Natural killer cell (primary cell): ENCODE results near the gene ZPR1. TPM values are rescaled to one million over a fixed set of nuclear protein-coding genes. Genes with fewer than 3 reads are reported as not detected.

Source experiments
- ATAC-seq, 3 donors: fragments of 150-1000 bp in 2 of 3; fragments of 200-7000 bp in 1 of 3; cut with Tn5 transposase; 1 replicate in 1 of 3; 2 replicates in 2 of 3; pipeline ENCODE4 v1.10.0; 2021; ENCODE audit warnings: mild to moderate bottlenecking in 2 of 3, moderate library complexity in 2 of 3
- DNase-seq, 2 donors: peaks; one replicate each; pipeline versions ENCODE4 v3.0.0 to v3.0.0-alpha.2; 2013 to 2021; ENCODE audit warnings: mixed read lengths in 1 of 2
- H3K27ac ChIP-seq: one replicate; pipeline ENCODE4 v1.5.1; 2013; ENCODE audit warnings: mild to moderate bottlenecking, low read length
- H3K27me3 ChIP-seq: one replicate; pipeline ENCODE4 v1.6.1; 2013; ENCODE audit warnings: low read length; ENCODE audit not compliant: control insufficient read depth, insufficient read depth
- H3K36me3 ChIP-seq: one replicate; pipeline ENCODE4 v1.6.1; 2013; ENCODE audit warnings: low read length; ENCODE audit not compliant: control insufficient read depth, insufficient read depth
- H3K4me1 ChIP-seq: one replicate; pipeline ENCODE4 v1.6.1; 2013; ENCODE audit warnings: low read length; ENCODE audit not compliant: control insufficient read depth, insufficient read depth
- H3K4me3 ChIP-seq: one replicate; pipeline ENCODE4 v1.5.1; 2013; ENCODE audit warnings: low read length
- H3K9me3 ChIP-seq: one replicate; pipeline ENCODE4 v1.6.1; 2013; ENCODE audit warnings: low read length; ENCODE audit not compliant: control insufficient read depth, insufficient read depth
- H3K27ac Mint-ChIP-seq, 2 donors: one replicate each; pipeline ENCODE4 v1.8.0; 2022; ENCODE audit warnings: mild to moderate bottlenecking in 2 of 2, mixed read lengths in 2 of 2, moderate library complexity in 1 of 2
- H3K27me3 Mint-ChIP-seq, 2 donors: one replicate each; pipeline ENCODE4 v1.8.0; 2022; ENCODE audit warnings: low read depth in 2 of 2, mixed read lengths in 2 of 2
- H3K36me3 Mint-ChIP-seq: one replicate; pipeline ENCODE4 v1.8.0; 2022; ENCODE audit warnings: mixed read lengths
- H3K4me1 Mint-ChIP-seq, 2 donors: one replicate each; pipeline ENCODE4 v1.8.0; 2022; ENCODE audit warnings: mixed read lengths in 2 of 2
- H3K4me3 Mint-ChIP-seq: one replicate; pipeline ENCODE4 v1.8.0; 2022; ENCODE audit warnings: mild to moderate bottlenecking, moderate library complexity, mixed read lengths
- H3K9me3 Mint-ChIP-seq, 2 donors: one replicate each; pipeline ENCODE4 v1.8.0; 2022; ENCODE audit warnings: mixed read lengths in 2 of 2
- WGBS: methylation state at CpG from one replicate; pipeline ENCODE4 v1.1.7; 2013; ENCODE audit warnings: missing lambda C conversion rate; ENCODE audit not compliant: insufficient coverage; 5-methylcytosine and 5-hydroxymethylcytosine counted together
- intact Hi-C: fragments of 100-400 bp; cut with micrococcal nuclease; formaldehyde crosslinking; loops from one replicate; pipeline ENCODE4 v1.14.2; 2022
- total RNA-seq, 4 donors: library from RNA; stranded (reverse); fragments of 120-200 nt in 1 of 4; gene quantifications; one replicate each; pipeline versions ENCODE4 v1.2.3 to v1.2.4, GENCODE V29; 2013 to 2022
- TF ChIP-seq, protein P1 (sequence below): fragments of 200-600 bp; IDR thresholded peaks from one replicate; pipeline ENCODE4 v1.8.0; 2022; ENCODE audit warnings: antibody characterized with exemption

ZPR1 gene
- total RNA-seq, 3 donors from 2014 or later (not counting 1 experiment from before 2014, with no cell fraction given), result 92.0 to 107 (median 92.6) TPM

- Histone ChIP-seq H3K9me3 (no peaks in the 10 kb centered on the region), H3K4me1 (no peaks in the 10 kb centered on the region), H3K4me3 (no peak within 1 kb of the TSS), H3K27me3 (no peaks in the 10 kb centered on the region), H3K27ac (no peak within 1 kb of the TSS), H3K36me3 (no peaks in the 10 kb centered on the region)
- intact Hi-C loops, result no loop called here
- DNase-seq (no peak), ATAC-seq (no peak)
- 69% methylated on average over 7 of the region's 9 CpGs for WGBS
- Mint-ChIP-seq H3K36me3 (no peaks in the 10 kb centered on the region), H3K27me3 (peaks cover 0 to 3% of the 10 kb centered on the region in 2 donors), H3K4me1 (peaks cover under 1 to 1% of the 10 kb centered on the region in 2 donors), H3K4me3 (no peak within 1 kb of the TSS), H3K9me3 (no peaks in the 10 kb centered on the region), H3K27ac (no peak within 1 kb of the TSS)
- TF ChIP-seq, protein P1, sequence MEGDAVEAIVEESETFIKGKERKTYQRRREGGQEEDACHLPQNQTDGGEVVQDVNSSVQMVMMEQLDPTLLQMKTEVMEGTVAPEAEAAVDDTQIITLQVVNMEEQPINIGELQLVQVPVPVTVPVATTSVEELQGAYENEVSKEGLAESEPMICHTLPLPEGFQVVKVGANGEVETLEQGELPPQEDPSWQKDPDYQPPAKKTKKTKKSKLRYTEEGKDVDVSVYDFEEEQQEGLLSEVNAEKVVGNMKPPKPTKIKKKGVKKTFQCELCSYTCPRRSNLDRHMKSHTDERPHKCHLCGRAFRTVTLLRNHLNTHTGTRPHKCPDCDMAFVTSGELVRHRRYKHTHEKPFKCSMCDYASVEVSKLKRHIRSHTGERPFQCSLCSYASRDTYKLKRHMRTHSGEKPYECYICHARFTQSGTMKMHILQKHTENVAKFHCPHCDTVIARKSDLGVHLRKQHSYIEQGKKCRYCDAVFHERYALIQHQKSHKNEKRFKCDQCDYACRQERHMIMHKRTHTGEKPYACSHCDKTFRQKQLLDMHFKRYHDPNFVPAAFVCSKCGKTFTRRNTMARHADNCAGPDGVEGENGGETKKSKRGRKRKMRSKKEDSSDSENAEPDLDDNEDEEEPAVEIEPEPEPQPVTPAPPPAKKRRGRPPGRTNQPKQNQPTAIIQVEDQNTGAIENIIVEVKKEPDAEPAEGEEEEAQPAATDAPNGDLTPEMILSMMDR, result no peak
These were observed 41.8 kb upstream of the ZPR1 start, which contains the start of gene APOC3 for GRCh38 chr11:116829525-116830183. APOC3 (plus strand) TSS chr11:116829907; CDS start chr11:116830583, 676 bp downstream.

DNA sequence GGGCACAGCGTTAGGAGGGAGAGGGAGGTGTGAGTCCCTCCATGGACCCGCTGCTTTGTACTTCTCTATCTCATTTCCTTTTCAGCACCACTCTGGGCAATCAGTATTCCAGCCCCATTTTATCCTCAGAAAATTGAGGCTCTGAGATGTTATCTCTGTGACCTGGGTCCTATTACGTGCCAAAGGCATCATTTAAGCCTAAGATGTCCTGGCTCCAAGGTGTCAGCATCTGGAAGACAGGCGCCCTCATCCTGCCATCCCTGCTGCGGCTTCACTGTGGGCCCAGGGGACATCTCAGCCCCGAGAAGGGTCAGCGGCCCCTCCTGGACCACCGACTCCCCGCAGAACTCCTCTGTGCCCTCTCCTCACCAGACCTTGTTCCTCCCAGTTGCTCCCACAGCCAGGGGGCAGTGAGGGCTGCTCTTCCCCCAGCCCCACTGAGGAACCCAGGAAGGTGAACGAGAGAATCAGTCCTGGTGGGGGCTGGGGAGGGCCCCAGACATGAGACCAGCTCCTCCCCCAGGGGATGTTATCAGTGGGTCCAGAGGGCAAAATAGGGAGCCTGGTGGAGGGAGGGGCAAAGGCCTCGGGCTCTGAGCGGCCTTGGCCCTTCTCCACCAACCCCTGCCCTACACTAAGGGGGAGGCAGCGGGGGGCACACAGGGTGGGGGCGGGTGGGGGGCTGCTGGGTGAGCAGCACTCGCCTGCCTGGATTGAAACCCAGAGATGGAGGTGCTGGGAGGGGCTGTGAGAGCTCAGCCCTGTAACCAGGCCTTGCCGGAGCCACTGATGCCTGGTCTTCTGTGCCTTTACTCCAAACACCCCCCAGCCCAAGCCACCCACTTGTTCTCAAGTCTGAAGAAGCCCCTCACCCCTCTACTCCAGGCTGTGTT, 41.1 kb upstream of the ZPR1 start:
- DNase-seq, result no peak
- no peaks in the 10 kb centered on the region for H3K4me1 ChIP-seq
- no peaks in the 10 kb centered on the region for H3K27me3 ChIP-seq
- TF ChIP-seq, protein P1, result no peak
- H3K36me3 Mint-ChIP-seq, result no peaks in the 10 kb centered on the region
- no peaks in the 10 kb centered on the region for H3K9me3 ChIP-seq
- ATAC-seq, result no peak
- H3K36me3 ChIP-seq, result no peaks in the 10 kb centered on the region
- no peaks in the 10 kb centered on the region for H3K4me1 Mint-ChIP-seq
- WGBS, result 75% methylated on average over 11 of the region's 16 CpGs
- H3K4me3 ChIP-seq, result no peak overlapping the region
- H3K27me3 Mint-ChIP-seq, result peaks cover 0 to 3% of the 10 kb centered on the region in 2 donors
- H3K27ac Mint-ChIP-seq, result no peak overlapping the region
- intact Hi-C loops, result no loop called here
- H3K4me3 Mint-ChIP-seq, result no peak overlapping the region
- H3K9me3 Mint-ChIP-seq, result no peaks in the 10 kb centered on the region
- H3K27ac ChIP-seq, result no peak overlapping the region

GRCh38 chr11:116827461-116827860, 39.6 kb upstream of the ZPR1 start:
- intact Hi-C loops, result no loop called here
- Histone ChIP-seq H3K4me1 (no peaks in the 10 kb centered on the region), H3K27ac (no peak overlapping the region), H3K36me3 (no peaks in the 10 kb centered on the region), H3K27me3 (no peaks in the 10 kb centered on the region), H3K4me3 (no peak overlapping the region), H3K9me3 (no peaks in the 10 kb centered on the region)
- ATAC-seq (no peak), DNase-seq (no peak)
- Mint-ChIP-seq H3K4me1 (no peaks in the 10 kb centered on the region), H3K36me3 (no peaks in the 10 kb centered on the region), H3K27me3 (peaks cover 0 to 3% of the 10 kb centered on the region in 2 donors), H3K4me3 (no peak overlapping the region), H3K9me3 (no peaks in the 10 kb centered on the region), H3K27ac (no peak overlapping the region)
- 88% methylated on average over 6 of the region's 6 CpGs for WGBS
- TF ChIP-seq, protein P1, result no peak
